ENCODE results near the gene CCDC12. TPM values are rescaled to one million over a fixed set of nuclear protein-coding genes. Genes with fewer than 3 reads are reported as not detected.

The CCDC12 gene
- total and polyA plus RNA-seq, 2 of the 13 experiments (the other 11 are each of a cell fraction or from before 2014, with no cell fraction given), result 30.1 to 49.5 TPM

GRCh38 chr3:46954178-46954577, 22.4 kb downstream of the CCDC12 start (continued):
- TF ChIP-seq NFAT5 (CRISPR knock-in tag; IDR thresholded peaks at IDR 0.05) (no peak), AHDC1 (CRISPR knock-in tag; IDR thresholded peaks at IDR 0.05; ENCODE audit: borderline replicate concordance) (no peak), AFF4 (CRISPR knock-in tag; IDR thresholded peaks at IDR 0.05) (no peak)
